Peyer's patch (tissue), 4 donors: Measurements from ENCODE around the gene ALOX5AP. TPM values are rescaled to one million over a fixed set of nuclear protein-coding genes. Genes with fewer than 3 reads are reported as not detected.
A peak's percentile ranks its signal among the peaks of the same experiment; 100 is the strongest.

Experiments
- DNase-seq, 3 donors: peaks; one replicate each; pipeline ENCODE4 v3.0.0-alpha.2; 2017 to 2019
- H3K27ac ChIP-seq, 4 donors: fragments of 200-600 bp; sonication (generic); one replicate each; pipeline ENCODE4 v1.5.1; 2016 to 2019
- H3K27me3 ChIP-seq, 2 donors: fragments of 200-600 bp; sonication (generic); one replicate each; pipeline ENCODE4 v1.5.1; 2019
- H3K36me3 ChIP-seq, 3 donors: fragments of 200-600 bp; sonication (generic); one replicate each; pipeline ENCODE4 v1.5.1; 2016 to 2019
- H3K4me1 ChIP-seq, 4 donors: fragments of 200-600 bp; sonication (generic); one replicate each; pipeline ENCODE4 v1.5.1; 2016 to 2019
- H3K4me3 ChIP-seq, 4 donors: fragments of 200-600 bp; sonication (generic); 1 replicate in 3 of 4; 2 replicates in 1 of 4; pipeline ENCODE4 v1.5.1; 2016 to 2019; ENCODE audit warnings: mild to moderate bottlenecking in 1 of 4
- H3K9me3 ChIP-seq, 4 donors: fragments of 200-600 bp; sonication (generic); one replicate each; pipeline ENCODE4 v1.5.1; 2016 to 2019; ENCODE audit warnings: mild to moderate bottlenecking in 1 of 4
- CTCF ChIP-seq, 6 experiments: fragments of 450-650 bp in 4 of 6; fragments of 200-600 bp in 2 of 6; sonication (generic) in 1 of 6; IDR thresholded peaks; one replicate each; pipeline ENCODE4 v1.5.1; 2017 to 2019; ENCODE audit warnings: antibody characterized with exemption in 6 of 6, mild to moderate bottlenecking in 3 of 6, moderate library complexity in 1 of 6
- POLR2A ChIP-seq, 2 donors: fragments of 450-650 bp; IDR thresholded peaks; one replicate each; pipeline ENCODE4 v1.5.1; 2017; ENCODE audit warnings: antibody characterized with exemption in 2 of 2, mild to moderate bottlenecking in 2 of 2, moderate library complexity in 2 of 2
- total RNA-seq, 4 donors: library from RNA; depleted of rRNA; stranded (reverse); fragments of >200 nt; gene quantifications; one replicate each; pipeline ENCODE4 v1.1.0, GENCODE V29; 2016

ALOX5AP gene
- total RNA-seq, 4 donors from 2014 or later, result 7.6 to 19.8 (median 13.2) TPM

GRCh38 chr13:30739761-30740642 is 4.7 kb downstream of the ALOX5AP start:
- Histone ChIP-seq H3K36me3 (no peaks in the 10 kb centered on the region), H3K27ac (peak overlapping the region; percentile 6 to 53 (median 43)), H3K9me3 (no peaks in the 10 kb centered on the region), H3K4me1 (peaks cover 0 to 29% (median 16%) of the 10 kb centered on the region in 4 donors), H3K27me3 (no peaks in the 10 kb centered on the region), H3K4me3 (peak overlapping the region in 2 of 4 donors; percentile 5)
- TF ChIP-seq CTCF (IDR thresholded peaks at IDR 0.05) (no peak), POLR2A (IDR thresholded peaks at IDR 0.05) (no peak)
- DNase-seq, result peak in 2 of 3 donors; percentile 29 to 71

GRCh38 chr13:30742901-30743300 is 7.6 kb downstream of the ALOX5AP start:
- Histone ChIP-seq H3K4me1 (peaks cover 6 to 52% (median 12%) of the 10 kb centered on the region in 4 donors), H3K27me3 (no peaks in the 10 kb centered on the region), H3K9me3 (no peaks in the 10 kb centered on the region), H3K27ac (peak overlapping the region; percentile 62 to 86 (median 72)), H3K36me3 (no peaks in the 10 kb centered on the region), H3K4me3 (no peak overlapping the region)
- no peak for TF ChIP-seq CTCF (IDR thresholded peaks at IDR 0.05)
- DNase-seq, result no peak

- Histone ChIP-seq H3K4me3 (no peak overlapping the region), H3K4me1 (peaks cover 6 to 52% (median 12%) of the 10 kb centered on the region in 4 donors), H3K27me3 (no peaks in the 10 kb centered on the region), H3K36me3 (no peaks in the 10 kb centered on the region), H3K9me3 (no peaks in the 10 kb centered on the region), H3K27ac (peak overlapping the region; percentile 62 to 86 (median 72))
- DNase-seq, result peak in 1 of 3 donors; percentile 71
- TF ChIP-seq CTCF (IDR thresholded peaks at IDR 0.05), result no peak
- no peak for TF ChIP-seq POLR2A (IDR thresholded peaks at IDR 0.05)
Observed at GRCh38 chr13:30743319-30744055, 8.1 kb downstream of the ALOX5AP start.

- Histone ChIP-seq H3K36me3 (no peaks in the 10 kb centered on the region), H3K4me1 (peaks cover 6 to 49% (median 12%) of the 10 kb centered on the region in 4 donors), H3K27ac (peak overlapping the region; percentile 62 to 86 (median 72)), H3K9me3 (no peaks in the 10 kb centered on the region), H3K4me3 (no peak overlapping the region), H3K27me3 (no peaks in the 10 kb centered on the region)
- DNase-seq, result peak in 2 of 3 donors; percentile 80 to 92
- no peak for TF ChIP-seq POLR2A (IDR thresholded peaks at IDR 0.05)
- TF ChIP-seq CTCF (IDR thresholded peaks at IDR 0.05), result peak in 2 of 6 experiments; percentile 1 to 20
Observed at GRCh38 chr13:30744056-30744680, 8.8 kb downstream of the ALOX5AP start.

- Histone ChIP-seq H3K36me3 (no peaks in the 10 kb centered on the region), H3K27me3 (no peaks in the 10 kb centered on the region), H3K9me3 (no peaks in the 10 kb centered on the region), H3K4me1 (peaks cover 6 to 47% (median 12%) of the 10 kb centered on the region in 4 donors), H3K27ac (peak overlapping the region in 3 of 4 donors; percentile 64 to 86 (median 80)), H3K4me3 (no peak overlapping the region)
- TF ChIP-seq CTCF (IDR thresholded peaks at IDR 0.05), result no peak
- TF ChIP-seq POLR2A (IDR thresholded peaks at IDR 0.05), result no peak
- no peak for DNase-seq
Observed at GRCh38 chr13:30744681-30745077, 9.3 kb downstream of the ALOX5AP start.
